Mesothelial cell of epicardium (in vitro differentiated cells): Measurements from ENCODE around the gene TMCO6. TPM values are rescaled to one million over a fixed set of nuclear protein-coding genes. Genes with fewer than 3 reads are reported as not detected.

Source experiments
- DNase-seq, 2 experiments: peaks; one replicate each; pipeline ENCODE4 v3.0.0; 2021; ENCODE audit warnings: low spot score in 2 of 2; ENCODE audit not compliant: unreplicated experiment in 2 of 2
- H3K27ac Mint-ChIP-seq: 2 replicates; pipeline ENCODE4 v1.8.0; 2021; ENCODE audit warnings: mixed read lengths
- H3K27me3 Mint-ChIP-seq: 2 replicates; pipeline ENCODE4 v1.8.0; 2021; ENCODE audit warnings: low read depth, mixed read lengths
- H3K36me3 Mint-ChIP-seq: 2 replicates; pipeline ENCODE4 v1.8.0; 2021; ENCODE audit warnings: mixed read lengths
- H3K4me1 Mint-ChIP-seq: 2 replicates; pipeline ENCODE4 v1.8.0; 2021; ENCODE audit warnings: mixed read lengths
- H3K4me3 Mint-ChIP-seq: 2 replicates; pipeline ENCODE4 v1.8.0; 2021; ENCODE audit warnings: mild to moderate bottlenecking, moderate library complexity, mixed read lengths
- H3K9me3 Mint-ChIP-seq: 2 replicates; pipeline ENCODE4 v1.8.0; 2021; ENCODE audit warnings: mixed read lengths
- CTCF ChIP-seq: fragments of 200-600 bp; sonication (generic); IDR thresholded peaks from one replicate; pipeline ENCODE4 v1.5.0; 2021; ENCODE audit warnings: antibody characterized with exemption; ENCODE audit not compliant: unreplicated experiment
- total RNA-seq: library from RNA; stranded (reverse); gene quantifications from 3 replicates; pipeline ENCODE4 v1.2.1, GENCODE V29; 2021

The TMCO6 gene
- total RNA-seq, 1 donor from 2014 or later, result 21.0 TPM

GRCh38 chr5:140603734-140604133, 35.5 kb upstream of the TMCO6 start:
- Mint-ChIP-seq H3K9me3 (no peaks in the 10 kb centered on the region), H3K4me3 (no peak overlapping the region), H3K27me3 (peaks cover 11% of the 10 kb centered on the region), H3K36me3 (no peaks in the 10 kb centered on the region), H3K27ac (no peak overlapping the region), H3K4me1 (no peaks in the 10 kb centered on the region)
- TF ChIP-seq CTCF, result no peak
- DNase-seq, result no peak

- TF ChIP-seq CTCF, result no peak
- peaks cover 2% of the 10 kb centered on the region for H3K27me3 Mint-ChIP-seq
- DNase-seq, result no peak
- no peak overlapping the region for H3K27ac Mint-ChIP-seq
- no peaks in the 10 kb centered on the region for H3K4me1 Mint-ChIP-seq
- no peaks in the 10 kb centered on the region for H3K9me3 Mint-ChIP-seq
- no peak overlapping the region for H3K4me3 Mint-ChIP-seq
- H3K36me3 Mint-ChIP-seq, result no peaks in the 10 kb centered on the region
Measured at GRCh38 chr5:140605879-140606278, 33.4 kb upstream of the TMCO6 start.

GRCh38 chr5:140607031-140607430, 32.2 kb upstream of the TMCO6 start:
- no peak for DNase-seq
- Mint-ChIP-seq H3K36me3 (no peaks in the 10 kb centered on the region), H3K9me3 (peaks cover 7% of the 10 kb centered on the region), H3K27ac (no peak overlapping the region), H3K4me3 (no peak overlapping the region), H3K27me3 (peaks cover 3% of the 10 kb centered on the region), H3K4me1 (no peaks in the 10 kb centered on the region)
- no peak for TF ChIP-seq CTCF

GRCh38 chr5:140608722-140609121, 30.5 kb upstream of the TMCO6 start:
- peaks cover 11% of the 10 kb centered on the region for H3K9me3 Mint-ChIP-seq
- no peak for DNase-seq
- no peaks in the 10 kb centered on the region for H3K36me3 Mint-ChIP-seq
- H3K27me3 Mint-ChIP-seq, result peaks cover 3% of the 10 kb centered on the region
- H3K4me3 Mint-ChIP-seq, result no peak overlapping the region
- no peaks in the 10 kb centered on the region for H3K4me1 Mint-ChIP-seq
- TF ChIP-seq CTCF, result no peak
- H3K27ac Mint-ChIP-seq, result no peak overlapping the region

- no peak for TF ChIP-seq CTCF
- Mint-ChIP-seq H3K36me3 (no peaks in the 10 kb centered on the region), H3K4me3 (no peak overlapping the region), H3K27ac (no peak overlapping the region), H3K4me1 (no peaks in the 10 kb centered on the region), H3K27me3 (peaks cover 3% of the 10 kb centered on the region), H3K9me3 (peaks cover 11% of the 10 kb centered on the region)
- DNase-seq, result no peak
Measured at GRCh38 chr5:140609126-140609525, 30.1 kb upstream of the TMCO6 start.

GRCh38 chr5:140611020-140611521, 28.2 kb upstream of the TMCO6 start:
- Mint-ChIP-seq H3K36me3 (no peaks in the 10 kb centered on the region), H3K4me1 (no peaks in the 10 kb centered on the region), H3K4me3 (no peak overlapping the region), H3K27ac (no peak overlapping the region), H3K27me3 (peaks cover 1% of the 10 kb centered on the region), H3K9me3 (peaks cover 15% of the 10 kb centered on the region)
- DNase-seq, result no peak
- TF ChIP-seq CTCF, result no peak
